IPS-11a (cell line): ENCODE data around the gene PLCD3.
A peak's percentile ranks its signal among the peaks of the same experiment; 100 is the strongest.
"Not testable (repeated sequence)": the region's sequence is repeated elsewhere in the genome, so short reads cannot be mapped to it uniquely, and the experiment has no call there.

Experiments used
- H3K4me3 ChIP-seq: one replicate; pipeline ENCODE4 v1.5.1; 2013; ENCODE audit warnings: low read depth, low read length, control low read depth

Gene PLCD3

GRCh38 chr17:45135192-45135977 lies 3.1 kb upstream of the PLCD3 start, which contains the start of gene ACBD4:
TSS of gene ACBD4 (plus strand) at chr17:45135687. CDS start at chr17:45136145, 458 bp downstream.
- no peak within 1 kb of the TSS for H3K4me3 ChIP-seq

GRCh38 chr17:45132572-45133463 lies 503 bp upstream of the PLCD3 start:
- peak overlapping the region; percentile 50 for H3K4me3 ChIP-seq

- peak overlapping the region; percentile 58 for H3K4me3 ChIP-seq
Measured at GRCh38 chr17:45131616-45132319, 547 bp downstream of the PLCD3 start.

GRCh38 chr17:45130681-45131615 lies 1.4 kb downstream of the PLCD3 start:
- H3K4me3 ChIP-seq, result no peak overlapping the region

GRCh38 chr17:45129940-45130680 lies 2.2 kb downstream of the PLCD3 start:
- no peak overlapping the region for H3K4me3 ChIP-seq

GRCh38 chr17:45129426-45129939 lies 2.8 kb downstream of the PLCD3 start:
- H3K4me3 ChIP-seq, result no peak overlapping the region

GRCh38 chr17:45128989-45129388 lies 3.3 kb downstream of the PLCD3 start:
- no peak overlapping the region for H3K4me3 ChIP-seq

GRCh38 chr17:45128331-45128730 lies 4.0 kb downstream of the PLCD3 start:
- no peak overlapping the region for H3K4me3 ChIP-seq

GRCh38 chr17:45127548-45128300 lies 4.6 kb downstream of the PLCD3 start:
- no peak overlapping the region for H3K4me3 ChIP-seq

- no peak overlapping the region for H3K4me3 ChIP-seq
Measured at GRCh38 chr17:45127207-45127547, 5.1 kb downstream of the PLCD3 start.

GRCh38 chr17:45125509-45125908 lies 6.8 kb downstream of the PLCD3 start:
- H3K4me3 ChIP-seq, result no peak overlapping the region

GRCh38 chr17:45124797-45125122 lies 7.6 kb downstream of the PLCD3 start:
- H3K4me3 ChIP-seq, result not testable (repeated sequence)

GRCh38 chr17:45123930-45124796 lies 8.2 kb downstream of the PLCD3 start:
- H3K4me3 ChIP-seq, result no peak overlapping the region

- no peak overlapping the region for H3K4me3 ChIP-seq
Measured at GRCh38 chr17:45123076-45123770, 9.1 kb downstream of the PLCD3 start.

GRCh38 chr17:45121055-45121454 lies 11.3 kb downstream of the PLCD3 start:
- no peak overlapping the region for H3K4me3 ChIP-seq

GRCh38 chr17:45120558-45120957 lies 11.8 kb downstream of the PLCD3 start:
- H3K4me3 ChIP-seq, result no peak overlapping the region

- no peak overlapping the region for H3K4me3 ChIP-seq
Measured at GRCh38 chr17:45119964-45120363, 12.4 kb downstream of the PLCD3 start.
